Progenitor cell of endocrine pancreas (in vitro differentiated cells): ENCODE data around the gene VDAC2. TPM values are rescaled to one million over a fixed set of nuclear protein-coding genes. Genes with fewer than 3 reads are reported as not detected.

Experiments
- DNase-seq: peaks from one replicate; pipeline ENCODE4 v3.0.0; 2021; ENCODE audit warnings: low spot score; ENCODE audit not compliant: unreplicated experiment
- H3K27ac Mint-ChIP-seq: 2 replicates; pipeline ENCODE4 v1.8.0; 2021; ENCODE audit warnings: mild to moderate bottlenecking, moderate library complexity, mixed read lengths
- H3K27me3 Mint-ChIP-seq: 2 replicates; pipeline ENCODE4 v1.8.0; 2021; ENCODE audit warnings: mixed read lengths
- H3K36me3 Mint-ChIP-seq: 2 replicates; pipeline ENCODE4 v1.8.0; 2022; ENCODE audit warnings: mixed read lengths; ENCODE audit not compliant: insufficient read depth
- H3K4me1 Mint-ChIP-seq: 2 replicates; pipeline ENCODE4 v1.8.0; 2021; ENCODE audit warnings: low read depth, mixed read lengths
- H3K4me3 Mint-ChIP-seq: 2 replicates; pipeline ENCODE4 v1.8.0; 2021; ENCODE audit warnings: low read depth, mild to moderate bottlenecking, moderate library complexity, mixed read lengths
- H3K9me3 Mint-ChIP-seq: 2 replicates; pipeline ENCODE4 v1.8.0; 2021; ENCODE audit warnings: low read depth, mixed read lengths
- total RNA-seq: library from RNA; stranded (reverse); gene quantifications from 2 replicates; pipeline ENCODE4 v1.2.1, GENCODE V29; 2021
- TF ChIP-seq, protein P1 (sequence below): fragments of 200-600 bp; sonication (generic); IDR thresholded peaks from one replicate; pipeline ENCODE4 v1.5.0; 2021; ENCODE audit warnings: antibody characterized with exemption, mild to moderate bottlenecking; ENCODE audit not compliant: unreplicated experiment

VDAC2 gene
- total RNA-seq, 1 donor from 2014 or later = 142 TPM

DNA sequence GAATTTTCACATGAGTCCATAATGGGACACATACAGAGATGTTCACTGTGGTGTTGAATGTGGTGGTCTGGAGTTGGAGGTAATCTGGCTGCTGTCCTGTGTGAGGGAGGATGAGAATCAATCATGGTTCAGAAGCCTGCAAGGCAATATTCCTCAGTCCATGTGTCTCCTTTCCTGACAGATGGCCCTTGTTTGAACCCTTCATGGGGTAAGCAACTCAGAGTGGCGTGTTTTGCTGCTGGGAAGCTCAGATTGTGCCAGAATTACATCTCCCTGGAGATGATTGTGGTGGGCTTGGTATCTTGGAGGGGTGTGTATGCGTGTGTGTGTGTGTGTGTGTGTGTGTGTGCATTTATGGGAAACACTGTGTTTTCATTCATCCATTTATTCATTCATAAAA lies 69.6 kb downstream of the VDAC2 start:
- H3K4me3 Mint-ChIP-seq = no peak overlapping the region
- H3K36me3 Mint-ChIP-seq = no peaks in the 10 kb centered on the region
- H3K27ac Mint-ChIP-seq = no peak overlapping the region
- no peaks in the 10 kb centered on the region for H3K9me3 Mint-ChIP-seq
- peaks cover 12% of the 10 kb centered on the region for H3K27me3 Mint-ChIP-seq
- DNase-seq = no peak
- TF ChIP-seq, protein P1, sequence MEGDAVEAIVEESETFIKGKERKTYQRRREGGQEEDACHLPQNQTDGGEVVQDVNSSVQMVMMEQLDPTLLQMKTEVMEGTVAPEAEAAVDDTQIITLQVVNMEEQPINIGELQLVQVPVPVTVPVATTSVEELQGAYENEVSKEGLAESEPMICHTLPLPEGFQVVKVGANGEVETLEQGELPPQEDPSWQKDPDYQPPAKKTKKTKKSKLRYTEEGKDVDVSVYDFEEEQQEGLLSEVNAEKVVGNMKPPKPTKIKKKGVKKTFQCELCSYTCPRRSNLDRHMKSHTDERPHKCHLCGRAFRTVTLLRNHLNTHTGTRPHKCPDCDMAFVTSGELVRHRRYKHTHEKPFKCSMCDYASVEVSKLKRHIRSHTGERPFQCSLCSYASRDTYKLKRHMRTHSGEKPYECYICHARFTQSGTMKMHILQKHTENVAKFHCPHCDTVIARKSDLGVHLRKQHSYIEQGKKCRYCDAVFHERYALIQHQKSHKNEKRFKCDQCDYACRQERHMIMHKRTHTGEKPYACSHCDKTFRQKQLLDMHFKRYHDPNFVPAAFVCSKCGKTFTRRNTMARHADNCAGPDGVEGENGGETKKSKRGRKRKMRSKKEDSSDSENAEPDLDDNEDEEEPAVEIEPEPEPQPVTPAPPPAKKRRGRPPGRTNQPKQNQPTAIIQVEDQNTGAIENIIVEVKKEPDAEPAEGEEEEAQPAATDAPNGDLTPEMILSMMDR = no peak
- peaks cover 29% of the 10 kb centered on the region for H3K4me1 Mint-ChIP-seq

Other genes starting within 250 kb of the VDAC2 start
- 17.4 and 18.0 TPM in 2 replicates for gene SAMD8, start 99.1 kb upstream of the VDAC2 start, total RNA-seq
- gene COMTD1, start 25.2 kb downstream of the VDAC2 start, total RNA-seq = 18.4 and 19.9 TPM in 2 replicates
- 31.7 and 33.7 TPM in 2 replicates for gene ZNF503, start 191.0 kb downstream of the VDAC2 start, total RNA-seq
- gene LRMDA, start 220.8 kb downstream of the VDAC2 start, total RNA-seq = 6.5 and 9.7 TPM in 2 replicates